UCSD-AML1 (cell line): Measurements from ENCODE around the gene RAB5IF.
A peak's percentile ranks its signal among the peaks of the same experiment; 100 is the strongest.
"Not testable (repeated sequence)": the region's sequence is repeated elsewhere in the genome, so short reads cannot be mapped to it uniquely, and the experiment has no call there.

Experiments used
- DNase-seq: peaks from one replicate; lab custom pipeline; 2025; ENCODE audit not compliant: unreplicated experiment; lab: John Stamatoyannopoulos, UW

Gene RAB5IF

GRCh38 chr20:36605399-36606157, at the start of gene RAB5IF:
RAB5IF (plus strand) TSS chr20:36605779; CDS start chr20:36605952, 173 bp downstream.
- DNase-seq = peak; percentile 99

- DNase-seq = no peak
Measured at GRCh38 chr20:36562724-36563123, 42.9 kb upstream of the RAB5IF start.

DNA sequence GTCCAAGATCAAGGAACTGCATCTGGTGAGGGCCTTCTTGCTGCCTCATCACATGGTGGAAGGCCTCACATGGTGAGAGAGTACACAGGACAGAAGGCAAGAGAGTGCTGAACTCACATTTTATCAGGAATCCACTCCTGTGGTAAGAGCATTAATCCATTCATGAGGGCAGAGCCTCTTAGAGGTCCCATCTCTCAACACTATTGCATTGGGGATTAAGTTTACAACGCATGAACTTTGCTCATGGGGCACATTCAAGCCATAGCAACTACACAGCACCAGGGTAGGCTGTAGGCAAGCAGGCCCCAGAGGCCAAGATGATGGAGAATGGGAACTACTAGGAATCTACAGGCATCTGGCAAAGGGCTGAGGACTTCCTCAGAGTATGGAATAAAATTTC, 42.2 kb upstream of the RAB5IF start:
- DNase-seq = no peak

GRCh38 chr20:36564078-36564725, 41.4 kb upstream of the RAB5IF start:
- not testable (repeated sequence) for DNase-seq

DNA sequence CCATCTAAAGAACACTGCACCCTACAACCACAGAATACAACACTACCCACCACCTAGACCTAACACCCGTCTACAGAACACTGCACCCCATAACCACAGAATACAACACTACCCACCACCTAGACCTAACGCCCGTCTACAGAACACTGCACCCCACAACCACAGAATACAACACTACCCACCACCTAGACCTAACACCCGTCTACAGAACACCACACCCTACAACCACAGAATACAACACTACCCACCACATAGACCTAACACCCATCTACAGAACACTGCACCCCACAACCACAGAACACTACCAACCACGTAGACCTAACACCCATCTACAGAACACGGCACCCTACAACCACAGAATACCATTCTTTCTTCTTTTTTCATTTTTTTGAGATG, 40.9 kb upstream of the RAB5IF start:
- DNase-seq = not testable (repeated sequence)

DNA sequence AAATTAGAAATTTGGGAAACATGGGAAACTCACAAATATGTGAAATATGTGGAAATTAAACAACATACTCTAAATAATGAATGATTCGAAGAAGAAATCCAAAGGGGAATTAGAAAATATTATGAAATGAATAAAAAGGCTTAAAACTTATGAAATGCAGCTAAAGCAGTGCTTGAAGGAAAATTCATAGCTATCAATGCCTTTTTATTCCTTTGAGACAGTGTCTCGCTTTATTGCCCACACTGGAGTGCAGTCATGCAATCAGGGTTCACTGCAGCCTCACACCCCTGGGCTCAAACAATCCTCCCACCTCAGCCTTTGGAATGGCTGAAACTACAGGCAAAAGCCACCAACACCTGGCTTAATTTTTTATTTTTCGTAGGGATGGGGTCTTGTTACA, 40.1 kb upstream of the RAB5IF start:
- no peak for DNase-seq

DNA sequence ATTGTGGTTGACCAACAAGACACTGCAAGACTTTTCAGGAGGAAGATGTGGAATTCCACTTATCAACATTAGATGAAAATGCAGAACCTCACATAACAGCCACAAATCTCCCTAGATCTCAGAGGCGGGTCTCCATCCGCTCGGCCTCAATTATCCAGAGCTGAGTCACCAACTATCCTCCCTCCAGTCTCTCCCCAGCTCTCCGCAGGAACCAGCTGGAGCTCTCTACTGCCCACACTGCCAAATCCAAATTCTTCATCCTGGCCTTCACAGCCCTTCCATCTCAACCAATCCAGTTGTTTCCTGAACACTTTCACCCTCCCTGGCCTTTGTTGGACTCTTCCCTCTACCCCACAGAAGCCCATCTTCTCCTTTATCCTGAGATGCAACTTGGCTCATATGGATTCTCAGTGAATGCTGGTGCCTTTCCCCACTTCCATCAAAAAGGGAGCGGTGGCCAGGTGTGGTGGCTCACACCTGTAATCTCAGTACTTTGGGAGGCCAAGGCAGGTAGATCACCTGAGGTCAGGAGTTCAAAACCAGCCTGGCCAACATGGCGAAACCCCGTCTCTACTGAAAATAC, 35.6 kb upstream of the RAB5IF start:
- DNase-seq = peak; percentile 24

GRCh38 chr20:36571564-36572504, 33.7 kb upstream of the RAB5IF start:
- peak; percentile 23 for DNase-seq

DNA sequence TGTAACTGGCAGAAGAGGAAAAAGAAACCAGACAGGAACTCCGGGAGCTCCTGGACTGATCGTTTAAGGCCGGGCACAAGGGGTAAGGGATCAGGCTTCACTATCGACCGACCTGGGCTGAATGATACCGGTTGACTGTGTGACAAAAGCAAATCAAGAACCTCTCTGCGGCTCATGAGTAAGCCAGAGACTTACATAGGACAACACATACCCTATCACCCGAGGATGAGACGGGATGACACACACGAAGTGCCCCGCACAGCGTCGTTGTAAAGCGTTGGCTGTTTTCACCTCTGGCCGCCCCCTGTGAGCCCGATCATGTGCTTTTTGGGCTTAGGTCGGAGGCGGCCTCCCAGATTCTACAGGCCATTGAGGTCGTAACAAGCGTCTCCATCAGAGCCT, 32.9 kb upstream of the RAB5IF start:
- DNase-seq = no peak

- peak; percentile 92 for DNase-seq
Measured at GRCh38 chr20:36573103-36573797, 32.3 kb upstream of the RAB5IF start, which contains the start of gene TGIF2. TGIF2 (plus strand) TSS chr20:36573597; CDS start chr20:36578775, 5,178 bp downstream.

- DNase-seq = peak; percentile 66
Measured at GRCh38 chr20:36573798-36574365, 31.7 kb upstream of the RAB5IF start.

DNA sequence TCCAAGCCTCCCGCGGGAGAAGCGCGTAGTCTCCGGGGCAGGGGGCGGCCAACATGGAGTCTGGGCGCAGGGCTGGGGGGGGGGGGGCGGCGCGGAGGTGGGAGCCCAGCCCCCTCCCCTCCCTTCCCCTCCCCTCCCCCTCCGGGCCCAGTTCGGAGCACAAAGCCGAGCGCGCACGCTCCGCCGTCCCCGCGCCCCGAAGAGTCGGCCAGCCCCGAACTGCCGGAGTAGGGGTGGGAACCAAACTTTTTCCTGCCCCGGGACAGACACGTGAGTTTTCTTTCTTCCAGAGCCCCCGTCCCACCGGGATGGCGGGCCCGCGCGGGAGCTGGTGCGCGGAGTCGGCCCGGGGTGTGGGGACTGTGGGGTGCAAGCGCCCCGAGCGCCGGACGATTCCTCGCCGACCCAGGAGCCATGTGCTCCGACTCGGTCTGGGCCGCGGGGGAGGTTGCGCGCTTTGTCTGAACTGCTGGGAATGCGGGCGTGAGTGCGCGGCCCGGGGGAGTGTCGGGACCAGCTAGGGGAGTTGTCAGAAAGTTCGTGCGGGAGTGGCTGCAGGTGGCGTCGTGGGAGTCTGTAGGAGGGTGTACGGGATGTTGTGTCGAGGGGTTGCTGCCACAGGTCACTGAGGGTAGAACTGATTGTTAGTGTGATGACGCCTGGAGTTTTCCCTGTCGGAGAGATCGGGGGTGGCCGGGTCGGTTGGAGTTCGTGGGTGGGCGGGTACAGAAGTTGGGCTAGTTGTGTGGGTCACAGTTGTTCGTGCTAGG, 31.0 kb upstream of the RAB5IF start:
- DNase-seq = peak; percentile 62

GRCh38 chr20:36576081-36576445, 29.5 kb upstream of the RAB5IF start:
- no peak for DNase-seq

GRCh38 chr20:36578356-36579041, 27.1 kb upstream of the RAB5IF start:
- DNase-seq = no peak

- no peak for DNase-seq
Measured at GRCh38 chr20:36579996-36580545, 25.5 kb upstream of the RAB5IF start.

DNA sequence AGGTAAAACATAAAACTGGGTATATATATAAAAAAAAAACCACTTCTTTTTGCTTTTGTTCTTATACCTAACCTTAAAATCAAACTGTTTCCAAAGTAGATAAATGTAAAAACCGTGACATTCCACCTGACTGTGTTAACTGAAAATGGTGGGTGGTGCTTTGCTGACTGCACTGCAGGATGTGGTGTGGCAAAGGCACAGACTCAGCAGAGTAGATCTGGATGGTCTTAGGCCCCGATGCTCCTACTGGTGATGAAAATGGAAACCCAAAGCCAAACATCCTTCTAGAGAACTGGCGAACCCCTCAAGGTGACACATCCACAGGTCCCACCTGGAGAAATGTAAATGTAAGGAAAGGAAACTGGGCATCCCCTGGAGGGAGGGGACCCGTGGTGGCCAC, 23.3 kb upstream of the RAB5IF start:
- no peak for DNase-seq

- no peak for DNase-seq
Measured at GRCh38 chr20:36582821-36583220, 22.8 kb upstream of the RAB5IF start.

- DNase-seq = no peak
Measured at GRCh38 chr20:36584018-36584481, 21.5 kb upstream of the RAB5IF start.
